ENCODE measurements around the gene PJVK.
A peak's percentile ranks its signal among the peaks of the same experiment; 100 is the strongest.

PJVK gene

GRCh38 chr2:178425255-178425827, 25.8 kb upstream of the PJVK start:
- H3K4me3 ChIP-seq (ENCODE audit: insufficient read depth in 1 of 2, low read depth in 1 of 2, low read length in 2 of 2) = no peak overlapping the region
- H2AK5ac ChIP-seq (ENCODE audit: low read length, severe bottlenecking) = no peak overlapping the region
- H2BK120ac ChIP-seq (ENCODE audit: low read depth, low read length) = no peak overlapping the region
- no peak overlapping the region for H3K23ac ChIP-seq (ENCODE audit: low read length in 2 of 2)
- H3K4me2 ChIP-seq (ENCODE audit: low read length, poor library complexity, severe bottlenecking) = no peak overlapping the region
- no peaks in the 10 kb centered on the region for H3K4me1 ChIP-seq (ENCODE audit: control insufficient read depth, insufficient read depth, low read depth, low read length)
- H3K27me3 ChIP-seq (ENCODE audit: control insufficient read depth in 1 of 2, insufficient read depth in 1 of 2, low read length in 2 of 2) = no peaks in the 10 kb centered on the region
- DNase-seq = no peak
- H3K9ac ChIP-seq (ENCODE audit: low read length) = no peak overlapping the region
- no peak overlapping the region for H3K18ac ChIP-seq (ENCODE audit: low read depth in 1 of 2, low read length in 2 of 2)
- H3K9me3 ChIP-seq (ENCODE audit: control insufficient read depth, low read length) = no peaks in the 10 kb centered on the region
- H4K8ac ChIP-seq (ENCODE audit: low read length) = no peak overlapping the region
- WGBS = no CpG with 5 or more reads among the region's 4 CpGs
- no peak overlapping the region for H2BK12ac ChIP-seq (ENCODE audit: low read length in 2 of 2)
- no peak overlapping the region for H3K27ac ChIP-seq (ENCODE audit: low read length, poor library complexity, severe bottlenecking)
- no peak overlapping the region for H3K4ac ChIP-seq (ENCODE audit: low read depth in 1 of 2, low read length in 2 of 2)
- H4K91ac ChIP-seq (ENCODE audit: low read length) = no peak overlapping the region
- peaks cover 42% of the 10 kb centered on the region for H3K79me1 ChIP-seq (replicated peaks; ENCODE audit: low read length, poor library complexity, severe bottlenecking)
- H2BK15ac ChIP-seq (ENCODE audit: low read depth, poor library complexity, severe bottlenecking) = no peak overlapping the region
- no peak overlapping the region for H2AFZ ChIP-seq (ENCODE audit: low read depth, low read length)
- peaks cover 11 to 31% of the 10 kb centered on the region in 2 experiments for H3K36me3 ChIP-seq (ENCODE audit: control insufficient read depth in 1 of 2, insufficient read depth in 2 of 2, low read depth in 1 of 2, low read length in 2 of 2)
- no peak overlapping the region for H2BK5ac ChIP-seq (ENCODE audit: low read depth, low read length, poor library complexity, severe bottlenecking)
- H3K14ac ChIP-seq (ENCODE audit: low read length in 2 of 2) = no peak overlapping the region

DNA sequence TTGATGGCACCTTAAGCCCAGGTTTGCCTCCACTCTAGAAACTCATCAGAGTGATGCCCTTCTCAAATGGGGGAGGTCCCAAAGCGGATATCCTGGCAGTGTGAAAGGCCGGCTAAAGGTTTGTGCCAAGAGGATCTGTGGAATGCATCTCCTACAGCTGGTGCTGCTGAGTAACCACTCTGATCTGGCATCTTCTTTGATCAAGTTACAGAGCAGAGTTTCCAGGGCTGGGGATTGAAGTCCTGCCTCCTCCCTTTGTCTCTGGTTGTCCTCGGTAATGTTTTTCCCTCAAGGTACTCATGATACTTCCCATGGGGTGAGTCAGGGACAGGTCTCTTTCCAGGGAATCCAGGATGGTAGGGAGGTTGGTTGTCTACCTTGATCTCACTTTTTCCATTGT, 24.8 kb upstream of the PJVK start:
- Histone ChIP-seq H2AFZ (ENCODE audit: low read depth, low read length) (no peak overlapping the region), H3K14ac (ENCODE audit: low read length in 2 of 2) (no peak overlapping the region), H2AK5ac (ENCODE audit: low read length, severe bottlenecking) (no peak overlapping the region), H3K18ac (ENCODE audit: low read depth in 1 of 2, low read length in 2 of 2) (no peak overlapping the region), H3K9me3 (ENCODE audit: control insufficient read depth, low read length) (no peaks in the 10 kb centered on the region), H3K4ac (ENCODE audit: low read depth in 1 of 2, low read length in 2 of 2) (no peak overlapping the region), H2BK120ac (ENCODE audit: low read depth, low read length) (no peak overlapping the region), H3K27ac (ENCODE audit: low read length, poor library complexity, severe bottlenecking) (peak overlapping the region; percentile 21), H2BK5ac (ENCODE audit: low read depth, low read length, poor library complexity, severe bottlenecking) (no peak overlapping the region), H3K4me2 (ENCODE audit: low read length, poor library complexity, severe bottlenecking) (no peak overlapping the region), H3K4me3 (ENCODE audit: insufficient read depth in 1 of 2, low read depth in 1 of 2, low read length in 2 of 2) (no peak overlapping the region), H3K27me3 (ENCODE audit: control insufficient read depth in 1 of 2, insufficient read depth in 1 of 2, low read length in 2 of 2) (no peaks in the 10 kb centered on the region), H3K23ac (ENCODE audit: low read length in 2 of 2) (no peak overlapping the region), H3K79me1 (replicated peaks; ENCODE audit: low read length, poor library complexity, severe bottlenecking) (peaks cover 34% of the 10 kb centered on the region), H3K4me1 (ENCODE audit: control insufficient read depth, insufficient read depth, low read depth, low read length) (no peaks in the 10 kb centered on the region), H4K8ac (ENCODE audit: low read length) (no peak overlapping the region), H3K36me3 (ENCODE audit: control insufficient read depth in 1 of 2, insufficient read depth in 2 of 2, low read depth in 1 of 2, low read length in 2 of 2) (peaks cover 14 to 41% of the 10 kb centered on the region in 2 experiments), H2BK12ac (ENCODE audit: low read length in 2 of 2) (no peak overlapping the region), H2BK15ac (ENCODE audit: low read depth, poor library complexity, severe bottlenecking) (no peak overlapping the region), H4K91ac (ENCODE audit: low read length) (no peak overlapping the region), H3K9ac (ENCODE audit: low read length) (no peak overlapping the region)
- DNase-seq = no peak
- 92% methylated on average over 2 of the region's 3 CpGs for WGBS

- Histone ChIP-seq H2BK5ac (ENCODE audit: low read depth, low read length, poor library complexity, severe bottlenecking) (no peak overlapping the region), H4K91ac (ENCODE audit: low read length) (no peak overlapping the region), H3K4me1 (ENCODE audit: control insufficient read depth, insufficient read depth, low read depth, low read length) (no peaks in the 10 kb centered on the region), H2BK12ac (ENCODE audit: low read length in 2 of 2) (no peak overlapping the region), H3K9me3 (ENCODE audit: control insufficient read depth, low read length) (no peaks in the 10 kb centered on the region), H3K4me3 (ENCODE audit: insufficient read depth in 1 of 2, low read depth in 1 of 2, low read length in 2 of 2) (no peak overlapping the region), H2BK120ac (ENCODE audit: low read depth, low read length) (no peak overlapping the region), H2AK5ac (ENCODE audit: low read length, severe bottlenecking) (no peak overlapping the region), H3K36me3 (ENCODE audit: control insufficient read depth in 1 of 2, insufficient read depth in 2 of 2, low read depth in 1 of 2, low read length in 2 of 2) (peaks cover 14 to 52% of the 10 kb centered on the region in 2 experiments), H2AFZ (ENCODE audit: low read depth, low read length) (no peak overlapping the region), H3K27ac (ENCODE audit: low read length, poor library complexity, severe bottlenecking) (no peak overlapping the region), H3K18ac (ENCODE audit: low read depth in 1 of 2, low read length in 2 of 2) (no peak overlapping the region), H4K8ac (ENCODE audit: low read length) (no peak overlapping the region), H3K4me2 (ENCODE audit: low read length, poor library complexity, severe bottlenecking) (no peak overlapping the region), H3K9ac (ENCODE audit: low read length) (no peak overlapping the region), H3K23ac (ENCODE audit: low read length in 2 of 2) (no peak overlapping the region), H3K14ac (ENCODE audit: low read length in 2 of 2) (no peak overlapping the region), H3K27me3 (ENCODE audit: control insufficient read depth in 1 of 2, insufficient read depth in 1 of 2, low read length in 2 of 2) (no peaks in the 10 kb centered on the region), H3K79me1 (replicated peaks; ENCODE audit: low read length, poor library complexity, severe bottlenecking) (peaks cover 25% of the 10 kb centered on the region), H2BK15ac (ENCODE audit: low read depth, poor library complexity, severe bottlenecking) (no peak overlapping the region), H3K4ac (ENCODE audit: low read depth in 1 of 2, low read length in 2 of 2) (no peak overlapping the region)
- no peak for DNase-seq
- no CpG with 5 or more reads among the region's 2 CpGs for WGBS
These were observed 23.7 kb upstream of the PJVK start for GRCh38 chr2:178427458-178427857.

DNA sequence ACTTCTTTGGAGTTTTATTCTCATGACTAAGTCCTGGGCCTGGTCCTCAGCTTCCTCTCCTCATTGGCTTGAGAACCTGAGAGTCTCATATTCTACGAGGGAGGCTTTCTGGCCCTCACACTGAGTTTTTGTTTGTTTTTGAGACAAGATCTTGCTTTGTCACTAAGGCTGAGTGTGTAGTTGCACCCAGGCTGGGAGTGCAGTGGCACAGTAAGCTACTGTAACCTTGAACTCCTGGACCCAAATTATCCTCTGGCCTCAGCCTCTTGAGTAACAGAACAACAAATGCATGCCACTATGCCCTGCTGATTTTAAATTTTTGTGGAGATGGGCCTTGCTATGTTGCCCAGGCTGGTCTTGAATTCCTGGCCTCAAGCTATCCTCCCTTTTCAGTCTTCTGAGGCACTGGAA, 22.8 kb upstream of the PJVK start:
- no peak overlapping the region for H3K4ac ChIP-seq (ENCODE audit: low read depth in 1 of 2, low read length in 2 of 2)
- no peak overlapping the region for H3K18ac ChIP-seq (ENCODE audit: low read depth in 1 of 2, low read length in 2 of 2)
- no peak overlapping the region for H2AFZ ChIP-seq (ENCODE audit: low read depth, low read length)
- no peak overlapping the region for H2BK5ac ChIP-seq (ENCODE audit: low read depth, low read length, poor library complexity, severe bottlenecking)
- H3K27me3 ChIP-seq (ENCODE audit: control insufficient read depth in 1 of 2, insufficient read depth in 1 of 2, low read length in 2 of 2) = no peaks in the 10 kb centered on the region
- no peak overlapping the region for H4K8ac ChIP-seq (ENCODE audit: low read length)
- H2AK5ac ChIP-seq (ENCODE audit: low read length, severe bottlenecking) = no peak overlapping the region
- no peaks in the 10 kb centered on the region for H3K4me1 ChIP-seq (ENCODE audit: control insufficient read depth, insufficient read depth, low read depth, low read length)
- no peaks in the 10 kb centered on the region for H3K9me3 ChIP-seq (ENCODE audit: control insufficient read depth, low read length)
- no peak overlapping the region for H3K4me3 ChIP-seq (ENCODE audit: insufficient read depth in 1 of 2, low read depth in 1 of 2, low read length in 2 of 2)
- 63% methylated on average over 1 of the region's 1 CpG for WGBS
- no peak overlapping the region for H3K27ac ChIP-seq (ENCODE audit: low read length, poor library complexity, severe bottlenecking)
- H2BK120ac ChIP-seq (ENCODE audit: low read depth, low read length) = no peak overlapping the region
- H3K14ac ChIP-seq (ENCODE audit: low read length in 2 of 2) = no peak overlapping the region
- H3K4me2 ChIP-seq (ENCODE audit: low read length, poor library complexity, severe bottlenecking) = no peak overlapping the region
- H3K79me1 ChIP-seq (replicated peaks; ENCODE audit: low read length, poor library complexity, severe bottlenecking) = peaks cover 19% of the 10 kb centered on the region
- H2BK12ac ChIP-seq (ENCODE audit: low read length in 2 of 2) = no peak overlapping the region
- DNase-seq = no peak
- peaks cover 14 to 61% of the 10 kb centered on the region in 2 experiments for H3K36me3 ChIP-seq (ENCODE audit: control insufficient read depth in 1 of 2, insufficient read depth in 2 of 2, low read depth in 1 of 2, low read length in 2 of 2)
- no peak overlapping the region for H2BK15ac ChIP-seq (ENCODE audit: low read depth, poor library complexity, severe bottlenecking)
- no peak overlapping the region for H3K9ac ChIP-seq (ENCODE audit: low read length)
- no peak overlapping the region for H4K91ac ChIP-seq (ENCODE audit: low read length)
- no peak overlapping the region for H3K23ac ChIP-seq (ENCODE audit: low read length in 2 of 2)
